ENCODE data around the gene PRSS3.
"Not testable (repeated sequence)": the region's sequence is repeated elsewhere in the genome, so short reads cannot be mapped to it uniquely, and the experiment has no call there.

Gene PRSS3

DNA sequence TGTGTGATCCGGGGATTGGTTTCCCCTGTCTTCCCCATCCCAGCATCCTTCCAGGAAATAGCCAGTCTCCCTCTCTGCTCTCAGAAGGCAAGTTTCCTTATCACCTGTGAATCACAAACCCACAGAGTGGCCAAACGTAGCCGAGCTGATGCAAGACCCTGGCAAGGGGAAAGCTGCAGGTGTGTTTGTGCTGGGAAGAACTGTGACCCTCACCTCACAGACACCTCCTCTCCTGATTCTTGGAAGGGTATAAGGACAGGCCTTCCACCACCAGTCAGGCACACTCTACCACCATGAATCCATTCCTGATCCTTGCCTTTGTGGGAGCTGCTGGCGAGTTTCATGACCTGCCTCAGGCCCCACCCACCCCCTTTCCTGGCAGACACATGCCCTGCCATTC is at the start of gene PRSS3:
PRSS3 (plus strand) TSS at position 281 of the 400 bp plus-strand sequence; CDS start at position 294, 13 bp downstream.
- no peak for DNase-seq (ENCODE audit: low read depth in 2 of 2)

DNA sequence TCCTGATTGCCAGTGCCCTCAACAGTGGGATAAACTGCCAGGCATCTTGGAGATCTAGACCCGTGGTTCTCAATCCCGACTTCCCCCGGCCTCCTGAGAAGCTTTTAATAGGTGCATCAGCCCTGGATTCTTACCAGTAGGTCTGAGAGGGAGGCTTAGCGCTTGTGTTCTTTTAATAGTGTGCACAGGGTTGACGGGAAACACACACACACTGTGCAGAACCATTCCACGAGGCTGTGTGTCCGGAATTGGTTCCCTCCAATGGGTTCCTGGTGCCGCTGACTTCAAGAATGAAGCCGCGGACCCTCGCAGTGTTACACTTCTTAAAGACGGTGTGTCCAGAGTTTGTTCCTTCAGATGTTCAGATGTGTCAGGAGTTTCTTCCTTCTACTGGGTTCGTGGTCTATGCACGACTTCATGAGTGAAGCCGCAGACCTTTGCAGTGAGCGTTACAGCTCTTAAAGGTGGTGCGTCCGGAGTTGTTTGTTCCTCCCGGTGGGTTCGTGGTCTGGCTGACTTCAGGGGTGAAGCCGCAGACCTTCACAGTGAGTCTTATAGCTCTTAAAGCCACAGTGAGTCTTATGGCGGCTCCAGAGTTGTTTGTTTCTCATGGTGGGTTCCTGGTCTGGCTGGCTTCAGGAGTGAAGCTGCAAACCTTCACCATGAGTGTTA is 46.6 kb upstream of the PRSS3 start:
- DNase-seq (ENCODE audit: low read depth in 2 of 2), result peak; percentile 21 to 24

DNA sequence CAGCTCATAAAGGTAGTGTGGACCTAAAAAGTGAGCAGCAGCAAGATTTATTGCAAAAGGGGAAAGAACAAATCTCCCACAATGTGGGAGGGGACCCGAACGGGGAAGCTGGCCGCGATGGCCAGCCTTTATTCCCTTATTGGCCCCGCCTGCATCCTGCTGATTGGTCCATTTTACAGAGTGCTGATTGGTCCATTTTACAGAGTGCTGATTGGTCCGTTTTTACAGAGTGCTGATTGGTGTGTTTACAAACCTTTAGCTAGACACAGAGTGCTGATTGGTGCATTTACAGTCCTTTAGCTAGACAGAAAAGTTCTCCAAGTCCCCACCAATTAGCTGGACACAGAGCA is 46.1 kb upstream of the PRSS3 start:
- not testable (repeated sequence) for DNase-seq (ENCODE audit: low read depth in 2 of 2)

DNA sequence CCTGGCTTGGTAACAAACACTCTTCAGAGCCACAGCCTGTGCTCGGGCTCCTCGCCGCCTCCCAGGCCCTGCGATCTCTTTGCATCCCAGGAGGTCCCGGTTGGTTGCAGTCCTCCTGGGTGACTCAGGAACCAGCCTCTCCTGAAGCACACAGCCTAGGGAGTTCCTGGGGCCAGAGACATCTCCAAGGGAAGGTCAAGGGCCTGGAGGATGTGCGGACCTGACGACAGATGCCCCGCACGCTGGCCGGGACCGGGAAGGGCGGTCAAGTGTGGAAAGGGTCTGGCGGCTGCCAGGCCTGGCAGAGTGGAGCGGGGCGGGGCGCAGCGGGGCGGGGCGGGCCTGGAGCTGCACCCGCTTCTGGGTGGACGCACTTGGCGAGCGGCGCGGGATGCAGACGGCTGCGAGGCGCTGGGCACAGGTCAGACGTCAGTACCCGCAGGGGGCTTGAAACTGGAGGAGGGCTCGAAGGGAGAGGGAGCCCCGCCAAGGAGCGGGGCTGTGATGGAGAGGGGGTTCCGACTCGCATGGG is 45.0 kb upstream of the PRSS3 start:
- no peak for DNase-seq (ENCODE audit: low read depth in 2 of 2)

DNA sequence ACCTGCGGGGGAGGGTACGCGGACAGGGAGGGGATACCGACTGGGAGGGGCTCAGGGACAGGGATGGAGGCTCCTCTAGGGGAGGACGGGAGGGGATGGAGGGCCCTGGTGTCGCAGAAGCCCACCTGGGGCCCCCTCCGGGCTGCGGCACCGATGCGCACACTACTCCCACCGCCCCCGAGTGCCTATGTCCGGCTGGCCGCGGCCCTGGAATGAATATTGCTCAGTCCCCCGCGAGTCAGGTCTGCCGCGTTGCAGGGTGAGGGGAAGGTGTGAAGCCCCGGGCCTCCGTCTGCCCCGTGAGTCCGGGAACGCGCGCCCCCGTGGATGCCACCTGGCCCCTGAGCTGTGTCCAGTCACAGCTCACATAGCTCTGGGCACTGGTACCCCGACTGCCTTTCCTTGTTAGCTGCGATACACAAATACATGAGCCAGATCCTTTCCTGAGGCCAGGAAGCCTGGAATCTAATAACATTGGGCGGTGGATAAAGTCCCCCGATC is 44.5 kb upstream of the PRSS3 start:
- no peak for DNase-seq (ENCODE audit: low read depth in 2 of 2)

DNA sequence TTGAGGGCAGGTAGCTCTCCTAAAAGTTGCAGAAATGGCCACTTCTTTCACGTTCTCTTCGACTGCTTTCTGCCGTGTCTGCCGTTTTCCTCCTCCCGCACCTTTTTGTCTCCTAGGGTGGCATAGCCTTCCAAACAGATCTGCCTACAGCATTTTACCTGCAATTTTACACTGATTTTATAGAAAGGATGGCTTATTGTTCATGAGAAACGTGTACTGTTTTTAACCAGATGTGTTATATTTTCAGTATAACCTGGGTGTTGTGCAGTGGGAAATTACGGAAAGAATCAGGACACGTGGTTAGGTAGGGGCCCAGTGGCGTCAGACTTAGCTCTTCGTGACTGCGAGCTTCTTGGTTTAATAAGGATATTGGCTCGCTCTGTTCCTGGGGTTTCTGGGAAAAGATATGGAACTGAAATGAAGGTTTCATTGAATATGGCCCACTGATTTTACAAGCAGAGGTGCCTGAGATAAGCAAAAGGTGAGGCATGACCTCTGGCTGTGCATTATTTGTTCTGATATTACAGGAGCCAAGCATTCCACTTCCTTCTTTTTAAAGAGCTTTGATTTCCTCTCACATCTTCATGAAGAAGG is 43.7 kb upstream of the PRSS3 start:
- no peak for DNase-seq (ENCODE audit: low read depth in 2 of 2)

DNA sequence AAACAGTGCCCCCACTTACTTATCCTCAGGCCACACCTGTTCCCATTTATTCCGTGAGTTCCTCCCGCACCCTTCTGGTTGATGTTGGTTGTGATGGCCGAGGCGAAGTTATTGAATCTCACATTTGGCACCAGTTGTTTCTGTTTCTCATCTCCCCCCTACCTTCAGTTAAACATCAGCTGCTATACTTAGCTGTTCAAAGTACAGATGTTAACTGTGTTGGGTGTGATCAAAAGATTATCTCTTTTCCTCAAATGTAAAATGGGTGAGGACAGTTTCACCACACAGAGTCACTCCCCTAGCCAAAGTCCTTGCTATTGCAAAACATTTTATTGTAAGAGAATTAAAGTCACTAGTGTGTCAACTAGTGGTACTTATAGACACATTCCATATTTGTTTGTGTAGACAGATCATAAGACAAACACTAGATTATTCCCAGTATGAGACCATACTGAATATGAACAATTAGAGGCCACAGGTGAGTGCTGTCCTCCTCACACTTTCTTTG is 43.2 kb upstream of the PRSS3 start:
- no peak for DNase-seq (ENCODE audit: low read depth in 2 of 2)

DNA sequence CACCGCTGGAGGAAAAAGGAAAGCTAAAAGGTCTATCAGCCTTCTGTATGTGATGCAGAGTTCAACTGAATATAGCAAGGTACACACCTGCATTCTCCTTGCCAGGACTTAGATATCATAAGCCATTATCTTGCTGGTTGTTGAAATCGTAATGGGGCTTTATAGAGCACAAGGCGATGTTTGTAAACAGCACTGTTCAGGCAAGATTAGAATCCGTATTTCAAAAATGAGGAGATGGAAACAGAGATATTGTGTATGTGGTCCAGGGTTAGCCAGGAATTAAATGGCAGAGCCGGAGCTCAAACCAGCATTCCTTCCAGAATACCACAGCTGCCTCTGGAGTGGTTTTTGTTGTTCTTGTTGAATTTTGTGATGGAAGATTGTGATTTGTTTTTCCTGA is 42.6 kb upstream of the PRSS3 start:
- not testable (repeated sequence) for DNase-seq (ENCODE audit: low read depth in 2 of 2)

DNA sequence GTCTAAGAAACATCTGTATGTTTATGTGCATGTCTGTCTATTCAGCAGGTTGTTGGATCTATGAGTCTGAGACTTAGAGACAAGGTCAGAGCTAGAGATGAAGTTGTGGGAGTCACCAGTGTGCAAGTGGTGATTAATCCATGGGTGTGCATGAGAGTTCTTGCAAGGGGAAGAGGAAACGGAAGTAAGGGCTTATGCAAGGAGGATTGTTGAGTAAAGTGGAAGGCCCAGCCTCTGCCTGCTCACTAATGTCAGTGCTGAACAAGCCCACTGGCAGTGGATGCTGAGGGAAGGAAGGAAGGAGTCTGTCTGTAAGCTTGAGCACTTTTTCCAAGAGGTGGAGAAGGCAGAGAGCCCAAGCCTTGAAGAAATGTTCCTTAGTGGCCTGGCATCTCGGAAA is 35.7 kb upstream of the PRSS3 start:
- not testable (repeated sequence) for DNase-seq (ENCODE audit: low read depth in 2 of 2)

DNA sequence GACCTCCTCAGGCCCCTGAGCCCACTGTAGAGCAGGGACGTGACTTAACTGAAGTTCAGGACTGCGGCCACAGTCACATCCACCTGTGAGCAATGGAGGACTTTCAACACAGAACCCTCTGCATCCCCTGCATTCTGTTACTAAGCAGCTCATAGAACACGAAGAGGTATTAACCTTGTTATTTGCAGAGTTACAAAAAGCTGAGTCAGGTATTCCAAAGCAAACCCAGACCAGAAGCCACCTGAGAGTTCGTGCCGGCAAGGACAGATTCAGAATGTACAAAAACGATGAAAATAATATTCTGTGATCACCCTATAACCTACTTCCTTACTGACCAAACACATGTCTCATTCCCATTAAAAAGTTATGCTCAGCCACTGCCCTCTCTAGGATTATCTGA is 33.0 kb upstream of the PRSS3 start:
- no peak for DNase-seq (ENCODE audit: low read depth in 2 of 2)

DNA sequence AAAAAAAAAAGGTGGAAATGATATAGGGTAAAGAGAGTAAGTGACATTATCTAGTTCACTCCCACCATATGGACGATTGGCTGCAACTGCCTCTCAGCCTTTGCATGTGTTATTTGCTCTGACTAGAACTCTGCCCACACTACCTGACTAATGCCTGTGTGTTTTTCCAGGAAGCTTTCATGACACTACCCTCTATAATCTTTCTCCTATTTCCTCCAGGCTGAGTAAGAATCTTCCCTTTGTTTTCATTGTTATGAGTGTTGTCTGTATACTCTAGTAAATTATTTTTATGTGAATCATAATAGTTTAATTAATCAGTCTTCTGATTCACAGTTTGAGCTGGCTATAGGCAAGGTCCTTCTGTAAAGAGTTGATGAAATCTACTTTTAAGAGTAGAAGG is 31.7 kb upstream of the PRSS3 start:
- DNase-seq (ENCODE audit: low read depth in 2 of 2), result not testable (repeated sequence)

DNA sequence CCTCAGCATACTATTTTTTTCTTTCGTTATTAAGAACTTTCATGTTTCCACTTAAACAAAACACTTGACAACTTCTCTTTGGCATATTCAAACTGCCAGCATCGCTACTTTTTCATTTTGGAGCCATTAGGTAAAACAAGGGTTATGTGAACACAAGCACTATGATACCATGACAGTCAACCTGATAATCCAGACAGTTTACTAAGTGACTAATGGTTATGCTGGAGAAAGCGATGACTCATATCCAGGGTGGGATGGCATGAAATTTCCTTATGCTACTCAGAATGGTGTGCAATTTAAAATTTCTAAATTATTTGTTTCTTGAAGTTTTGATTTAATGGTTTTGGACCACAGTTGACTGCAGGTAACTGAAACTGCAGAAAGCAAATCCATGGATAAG is 29.9 kb upstream of the PRSS3 start:
- no peak for DNase-seq (ENCODE audit: low read depth in 2 of 2)

DNA sequence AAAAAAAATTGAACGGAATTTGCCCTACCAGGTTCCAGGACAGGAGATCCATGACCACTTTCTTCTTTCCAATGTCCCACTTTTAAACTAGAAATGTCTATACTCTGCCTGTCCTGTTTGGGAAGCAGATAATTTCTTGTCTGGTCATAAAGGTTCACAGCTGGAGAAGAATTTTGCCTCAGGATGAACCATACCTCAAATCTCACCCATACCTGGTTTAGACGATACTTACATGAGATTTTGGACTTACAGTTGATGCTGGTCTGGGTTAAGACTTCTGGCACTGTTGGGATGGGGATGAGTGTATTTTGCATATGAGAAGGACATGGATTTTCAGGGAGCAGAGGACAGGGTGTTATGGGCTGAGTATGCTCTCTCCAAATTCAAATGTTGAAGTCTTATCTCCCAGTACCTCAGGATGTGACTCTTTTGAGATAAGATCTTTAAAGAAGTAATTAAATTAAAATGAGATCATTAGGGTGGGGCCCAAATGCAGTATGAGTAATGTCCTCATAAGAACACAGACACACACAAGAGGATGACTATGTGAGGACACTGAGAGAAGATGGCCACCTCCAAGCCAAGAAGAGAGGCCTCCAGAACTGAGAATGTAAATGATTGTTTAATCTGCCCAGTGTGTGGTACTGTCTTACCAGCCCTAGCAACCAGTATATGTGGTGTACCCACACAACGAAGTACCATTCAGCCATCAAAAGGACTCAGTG is 25.0 kb upstream of the PRSS3 start:
- DNase-seq (ENCODE audit: low read depth in 2 of 2), result not testable (repeated sequence)

DNA sequence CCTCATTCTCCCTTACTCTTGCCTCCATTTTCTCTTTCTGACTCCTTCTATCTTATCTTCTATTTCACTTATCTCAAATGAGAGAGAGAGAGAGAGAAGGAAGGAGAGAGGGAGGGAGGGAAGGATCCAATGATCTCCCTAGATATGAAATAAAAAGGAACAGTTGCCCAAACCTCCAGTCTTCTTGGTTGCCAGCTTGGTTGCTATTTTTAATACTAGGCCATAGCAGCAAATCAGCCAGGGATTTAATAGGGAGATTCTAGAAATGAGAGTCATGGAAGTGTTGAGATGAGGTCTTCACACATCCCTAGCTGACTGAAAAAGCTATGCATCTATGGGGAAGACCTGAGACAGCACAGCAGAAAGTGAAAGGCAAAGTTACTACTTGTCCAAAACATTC is 22.2 kb upstream of the PRSS3 start:
- DNase-seq (ENCODE audit: low read depth in 2 of 2), result not testable (repeated sequence)

DNA sequence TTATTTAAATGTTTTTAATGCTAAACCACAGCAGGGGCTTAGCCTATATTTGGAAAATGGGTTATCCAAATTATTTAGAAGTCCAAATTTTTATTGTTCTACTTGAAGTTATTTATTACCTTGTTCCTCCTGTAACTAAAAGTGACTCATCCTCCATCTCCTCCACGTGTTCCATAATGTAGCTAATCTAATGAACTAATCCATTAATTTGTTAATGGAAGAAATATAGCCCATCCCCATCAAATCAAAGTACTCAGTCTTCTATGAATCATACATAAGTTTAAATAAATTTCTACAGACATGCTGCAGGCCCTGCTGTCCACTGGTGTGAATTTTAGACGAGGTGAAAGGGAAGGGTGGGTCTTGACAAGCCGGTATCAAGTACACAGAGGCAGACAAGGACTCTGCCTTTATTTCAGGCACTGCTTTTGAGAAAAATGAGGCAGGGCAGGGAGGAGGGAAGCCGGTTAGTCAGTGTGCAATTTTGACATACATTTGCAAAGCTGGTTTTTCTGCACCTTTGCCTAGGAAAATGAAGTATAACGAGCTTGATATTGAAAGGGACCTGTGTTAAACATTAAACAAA is 21.2 kb upstream of the PRSS3 start:
- not testable (repeated sequence) for DNase-seq (ENCODE audit: low read depth in 2 of 2)

DNA sequence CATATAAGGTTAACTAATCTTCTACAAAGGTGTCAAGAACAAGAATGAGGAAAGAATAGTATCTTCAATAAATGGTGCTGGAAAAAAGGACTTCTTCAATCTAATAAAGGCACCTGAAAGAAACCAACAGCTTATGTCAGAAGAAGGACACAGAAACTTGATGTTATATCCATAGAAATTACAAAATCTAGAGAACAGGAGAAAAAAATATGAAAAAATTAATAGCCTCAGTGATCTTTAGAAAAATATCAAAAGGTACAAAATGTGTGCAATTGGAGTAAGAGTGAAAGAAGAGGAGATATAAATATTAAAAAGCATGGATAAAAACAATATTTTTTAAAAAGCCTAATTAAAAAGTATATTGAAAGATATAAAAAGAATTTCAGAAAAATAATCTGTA is 18.8 kb upstream of the PRSS3 start:
- no peak for DNase-seq (ENCODE audit: low read depth in 2 of 2)

DNA sequence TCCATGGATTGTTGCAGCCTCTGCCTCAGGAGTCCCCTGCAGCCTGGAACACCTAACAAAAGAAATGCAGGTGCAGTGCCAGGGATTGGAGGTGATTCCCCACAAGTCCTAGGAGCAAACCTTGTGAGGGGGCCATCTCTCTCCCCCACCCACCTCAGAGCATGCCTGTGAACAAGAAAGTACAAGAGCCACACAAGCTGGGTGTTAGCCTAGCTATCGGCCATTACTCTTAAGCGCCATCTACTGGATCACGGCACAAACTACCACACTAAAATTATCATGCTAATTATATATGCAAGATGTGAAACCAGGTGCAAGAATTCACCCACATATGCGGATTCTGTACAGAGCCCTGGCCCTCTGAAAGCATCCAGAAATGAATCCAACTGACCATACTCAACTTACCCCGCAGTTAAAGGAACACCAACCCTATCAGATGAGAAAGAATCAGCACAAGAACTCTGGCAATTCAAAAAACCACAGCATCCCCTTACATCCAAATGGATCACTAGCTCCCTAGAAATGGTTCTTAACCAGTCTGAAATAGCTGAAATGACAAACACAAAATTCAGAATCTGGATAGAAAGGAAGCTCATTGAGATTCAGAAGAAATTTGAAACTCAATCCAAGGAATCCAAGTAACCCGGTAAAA is 16.5 kb upstream of the PRSS3 start:
- DNase-seq (ENCODE audit: low read depth in 2 of 2), result peak; percentile 5 to 9

DNA sequence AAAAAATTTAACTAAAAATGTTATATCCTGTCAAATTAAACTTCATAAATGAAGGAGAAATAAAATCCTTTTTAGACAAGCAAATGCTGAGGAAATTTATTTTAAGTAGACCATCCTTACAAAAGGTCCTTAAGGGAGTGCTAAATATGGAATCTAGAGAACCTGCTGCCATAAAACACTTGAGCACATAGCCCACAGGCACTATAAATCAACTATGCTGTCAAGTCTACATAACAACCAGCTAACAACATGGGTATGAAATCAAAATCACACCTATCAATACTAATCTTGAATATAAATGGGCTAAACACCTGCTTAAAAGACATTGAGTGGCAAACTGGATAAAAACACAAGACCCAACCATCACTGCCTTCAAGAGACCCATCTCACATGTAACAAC is 15.1 kb upstream of the PRSS3 start:
- DNase-seq (ENCODE audit: low read depth in 2 of 2), result no peak

DNA sequence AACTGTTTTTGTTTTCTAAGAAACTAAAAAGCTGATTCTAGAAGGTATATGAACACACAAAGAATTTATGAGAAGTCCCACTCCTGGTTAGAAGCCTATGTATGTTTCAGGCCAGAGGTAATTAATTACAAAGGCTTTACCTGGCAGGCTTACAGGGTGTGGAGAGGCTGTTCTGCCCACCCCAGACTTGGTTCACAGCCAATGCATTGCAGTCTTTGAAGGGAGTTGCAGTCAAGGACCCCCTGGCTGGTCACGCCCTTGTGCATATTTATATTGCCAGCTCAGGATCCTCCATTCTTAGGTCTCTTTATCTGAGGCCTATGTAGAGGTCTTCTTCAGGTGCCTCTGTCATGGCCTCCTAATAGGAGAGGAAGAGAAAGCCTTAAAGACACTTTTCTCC is 13.6 kb upstream of the PRSS3 start:
- DNase-seq (ENCODE audit: low read depth in 2 of 2), result no peak

DNA sequence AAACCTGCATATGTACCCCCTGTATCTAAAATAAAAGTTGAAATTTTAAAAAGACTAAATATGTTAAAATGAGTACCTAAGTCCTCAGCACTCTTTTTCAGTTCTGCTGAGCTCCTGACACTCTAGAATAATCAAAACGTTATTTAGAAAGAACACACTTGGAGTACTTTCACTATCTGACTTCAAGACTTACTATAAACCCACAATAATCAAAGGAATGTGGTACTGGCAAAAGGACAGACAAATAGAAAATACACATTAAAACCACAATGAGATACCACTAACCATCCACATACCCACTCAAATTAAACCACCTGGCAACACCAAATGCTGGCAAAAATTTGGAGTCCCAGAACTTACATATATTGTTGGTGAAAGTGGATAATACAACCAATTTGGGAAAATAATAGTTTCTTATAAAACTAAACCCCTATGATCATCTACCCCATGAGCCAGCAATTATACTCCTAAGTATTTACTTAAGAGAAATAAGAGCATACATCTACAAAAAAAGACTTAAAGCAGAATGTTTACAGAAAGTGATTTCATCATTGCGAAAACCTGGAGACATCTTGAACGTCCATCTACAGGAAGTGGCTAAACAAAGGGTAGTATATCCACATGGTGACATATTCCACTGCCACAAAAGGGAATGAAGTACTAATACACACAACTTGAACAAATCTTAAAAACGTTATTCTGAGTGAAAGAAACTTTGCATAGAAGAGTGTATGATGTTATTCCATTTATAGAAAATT is 12.8 kb upstream of the PRSS3 start:
- no peak for DNase-seq (ENCODE audit: low read depth in 2 of 2)

DNA sequence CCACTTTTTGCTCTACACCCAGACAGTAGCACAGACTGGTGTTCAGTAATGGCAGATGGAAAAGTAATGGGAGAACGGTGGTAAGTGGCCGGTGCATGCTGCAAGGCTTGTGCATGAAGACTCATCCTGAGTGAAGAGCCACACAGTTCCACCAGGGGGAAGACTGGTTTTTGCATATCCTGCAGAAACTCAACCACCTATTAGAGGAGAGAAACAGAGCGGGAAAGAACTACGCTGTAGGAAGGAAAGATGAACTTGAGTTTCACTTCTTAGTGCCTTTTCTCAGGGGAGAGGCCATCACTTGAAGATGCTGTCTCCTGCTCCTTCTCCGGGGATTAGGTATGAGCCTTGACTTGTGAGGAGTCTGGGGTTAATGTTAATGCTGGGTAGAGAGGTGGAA is 9.4 kb upstream of the PRSS3 start:
- no peak for DNase-seq (ENCODE audit: low read depth in 2 of 2)
